ENCODE data around the gene FAM185A. TPM values are rescaled to one million over a fixed set of nuclear protein-coding genes. Genes with fewer than 3 reads are reported as not detected.

The FAM185A gene
- total RNA-seq, 1 experiment from 2014 or later: 12.8 TPM

DNA sequence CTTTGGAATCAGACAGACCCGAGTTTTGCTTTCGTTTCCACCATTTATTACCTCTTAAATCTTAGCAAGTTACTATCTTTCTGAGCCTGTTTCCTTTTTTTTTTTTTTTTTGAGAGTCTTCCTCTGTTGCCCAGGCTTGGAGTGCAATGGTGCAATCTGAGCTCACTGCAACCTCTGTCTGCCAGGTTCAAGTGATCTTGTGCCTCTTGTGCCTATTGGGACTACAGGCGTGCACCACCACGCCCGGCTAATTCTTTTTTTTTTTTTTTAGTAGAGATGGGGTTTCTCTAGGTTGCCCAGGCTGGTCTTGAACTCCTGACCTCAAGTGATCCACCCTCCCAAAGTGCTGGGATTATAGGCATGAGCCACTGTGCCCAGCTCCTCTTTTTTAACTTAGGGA lies 84.5 kb downstream of the FAM185A start:
- Histone ChIP-seq H3K4me1 (ENCODE audit: insufficient read depth, low read length) (peaks cover 31% of the 10 kb centered on the region), H3K9me2 (replicated peaks; ENCODE audit: low read length) (no peaks in the 10 kb centered on the region), H3K36me3 (ENCODE audit: low read depth, low read length) (no peaks in the 10 kb centered on the region), H3K9ac (ENCODE audit: low read length) (no peak overlapping the region), H3K4me3 (ENCODE audit: low read length) (no peak overlapping the region), H3K4me2 (ENCODE audit: low read length) (no peak overlapping the region), H3K9me3 (ENCODE audit: low read length) (no peaks in the 10 kb centered on the region), H4K20me1 (ENCODE audit: low read length) (no peaks in the 10 kb centered on the region), H3F3A (ENCODE audit: low read length, unreplicated experiment) (no peaks in the 10 kb centered on the region), H3K27ac (ENCODE audit: low read length) (no peak overlapping the region), H3K79me2 (ENCODE audit: low read length) (no peaks in the 10 kb centered on the region), H2AFZ (ENCODE audit: low read length) (no peak overlapping the region), H3K27me3 (ENCODE audit: low read length) (no peaks in the 10 kb centered on the region)
- TF ChIP-seq EZH2phosphoT487 (IDR thresholded peaks at IDR 0.05; ENCODE audit: borderline replicate concordance, low read length): no peak
- TF ChIP-seq EZH2 (IDR thresholded peaks at IDR 0.05; ENCODE audit: low read length, unreplicated experiment): no peak
- TF ChIP-seq, protein P1, sequence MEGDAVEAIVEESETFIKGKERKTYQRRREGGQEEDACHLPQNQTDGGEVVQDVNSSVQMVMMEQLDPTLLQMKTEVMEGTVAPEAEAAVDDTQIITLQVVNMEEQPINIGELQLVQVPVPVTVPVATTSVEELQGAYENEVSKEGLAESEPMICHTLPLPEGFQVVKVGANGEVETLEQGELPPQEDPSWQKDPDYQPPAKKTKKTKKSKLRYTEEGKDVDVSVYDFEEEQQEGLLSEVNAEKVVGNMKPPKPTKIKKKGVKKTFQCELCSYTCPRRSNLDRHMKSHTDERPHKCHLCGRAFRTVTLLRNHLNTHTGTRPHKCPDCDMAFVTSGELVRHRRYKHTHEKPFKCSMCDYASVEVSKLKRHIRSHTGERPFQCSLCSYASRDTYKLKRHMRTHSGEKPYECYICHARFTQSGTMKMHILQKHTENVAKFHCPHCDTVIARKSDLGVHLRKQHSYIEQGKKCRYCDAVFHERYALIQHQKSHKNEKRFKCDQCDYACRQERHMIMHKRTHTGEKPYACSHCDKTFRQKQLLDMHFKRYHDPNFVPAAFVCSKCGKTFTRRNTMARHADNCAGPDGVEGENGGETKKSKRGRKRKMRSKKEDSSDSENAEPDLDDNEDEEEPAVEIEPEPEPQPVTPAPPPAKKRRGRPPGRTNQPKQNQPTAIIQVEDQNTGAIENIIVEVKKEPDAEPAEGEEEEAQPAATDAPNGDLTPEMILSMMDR (conservative IDR thresholded peaks at IDR 0.05; ENCODE audit: low read depth, low read length): no peak
- DNase-seq (no peak), ATAC-seq (no peak)
- ChIA-PET POLR2A (ENCODE audit: unreplicated experiment) (no interaction called here), CTCF (no interaction called here)
- no TSS peak for BruUV-seq (replicated peaks)
- intact Hi-C loops (cut with micrococcal nuclease): no loop called here

DNA sequence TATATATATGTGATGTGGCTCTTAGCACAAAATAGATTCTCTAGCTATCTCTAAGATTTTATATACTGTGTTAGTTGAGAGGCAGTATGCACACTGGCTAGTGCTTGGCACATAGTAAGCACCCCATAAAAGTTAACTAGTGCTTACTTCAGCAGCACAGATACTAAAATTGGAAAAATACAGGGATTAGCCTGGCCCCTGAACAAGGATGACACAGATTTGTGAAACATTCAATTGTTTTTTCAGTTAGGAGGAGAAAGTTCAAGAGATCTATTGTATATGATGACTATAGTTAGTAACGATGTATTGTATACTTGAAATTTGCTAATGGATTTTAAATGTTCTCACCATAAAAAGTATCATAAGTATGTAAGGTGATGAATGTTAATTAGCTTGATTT lies 85.7 kb downstream of the FAM185A start:
- POLR2A ChIA-PET (ENCODE audit: unreplicated experiment): no interaction called here
- Histone ChIP-seq H3K9ac (ENCODE audit: low read length) (no peak overlapping the region), H3K79me2 (ENCODE audit: low read length) (no peaks in the 10 kb centered on the region), H3K27ac (ENCODE audit: low read length) (peak overlapping the region; percentile 58), H3K9me3 (ENCODE audit: low read length) (no peaks in the 10 kb centered on the region), H3K4me3 (ENCODE audit: low read length) (no peak overlapping the region), H3K9me2 (replicated peaks; ENCODE audit: low read length) (no peaks in the 10 kb centered on the region), H3K27me3 (ENCODE audit: low read length) (no peaks in the 10 kb centered on the region), H3K36me3 (ENCODE audit: low read depth, low read length) (no peaks in the 10 kb centered on the region), H3K4me2 (ENCODE audit: low read length) (peak overlapping the region; percentile 63), H2AFZ (ENCODE audit: low read length) (no peak overlapping the region), H4K20me1 (ENCODE audit: low read length) (no peaks in the 10 kb centered on the region), H3F3A (ENCODE audit: low read length, unreplicated experiment) (no peaks in the 10 kb centered on the region), H3K4me1 (ENCODE audit: insufficient read depth, low read length) (peaks cover 31% of the 10 kb centered on the region)
- no TSS peak for BruUV-seq (replicated peaks)
- ATAC-seq: peak; percentile 29
- peak; percentile 33 for DNase-seq
- CTCF ChIA-PET: no interaction called here
- intact Hi-C loops (cut with micrococcal nuclease): no loop called here
- no peak for TF ChIP-seq EZH2 (IDR thresholded peaks at IDR 0.05; ENCODE audit: low read length, unreplicated experiment)
- TF ChIP-seq EZH2phosphoT487 (IDR thresholded peaks at IDR 0.05; ENCODE audit: borderline replicate concordance, low read length): no peak
- TF ChIP-seq, protein P1 (conservative IDR thresholded peaks at IDR 0.05; ENCODE audit: low read depth, low read length): no peak

DNA sequence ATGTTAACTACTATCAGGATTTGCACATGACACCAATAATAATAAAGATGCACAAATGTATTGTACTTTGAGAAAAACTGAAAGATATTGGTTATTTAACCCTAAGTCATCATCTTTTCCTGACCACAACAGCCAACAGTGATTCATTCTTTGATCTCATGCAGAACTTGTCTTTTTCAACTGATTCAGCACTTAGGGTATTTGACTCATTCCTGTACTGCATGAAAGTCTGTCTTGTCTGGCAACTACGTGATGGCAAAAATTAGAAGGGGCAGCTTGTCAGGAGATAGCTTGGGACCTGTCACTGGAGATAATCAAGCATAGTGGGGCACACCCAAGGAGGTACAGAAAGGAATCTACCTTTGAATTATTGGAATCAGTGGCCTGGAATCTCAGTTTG lies 86.2 kb downstream of the FAM185A start:
- Histone ChIP-seq H2AFZ (ENCODE audit: low read length) (no peak overlapping the region), H3K9me3 (ENCODE audit: low read length) (no peaks in the 10 kb centered on the region), H3K27ac (ENCODE audit: low read length) (peak overlapping the region; percentile 58), H3K9ac (ENCODE audit: low read length) (no peak overlapping the region), H3K4me3 (ENCODE audit: low read length) (peak overlapping the region; percentile 41; the same call in 1 of the 2 replicates), H3F3A (ENCODE audit: low read length, unreplicated experiment) (no peaks in the 10 kb centered on the region), H3K79me2 (ENCODE audit: low read length) (no peaks in the 10 kb centered on the region), H3K36me3 (ENCODE audit: low read depth, low read length) (no peaks in the 10 kb centered on the region), H3K9me2 (replicated peaks; ENCODE audit: low read length) (no peaks in the 10 kb centered on the region), H3K27me3 (ENCODE audit: low read length) (no peaks in the 10 kb centered on the region), H4K20me1 (ENCODE audit: low read length) (no peaks in the 10 kb centered on the region), H3K4me2 (ENCODE audit: low read length) (peak overlapping the region; percentile 81), H3K4me1 (ENCODE audit: insufficient read depth, low read length) (peaks cover 34% of the 10 kb centered on the region)
- ATAC-seq (peak; percentile 87), DNase-seq (peak; percentile 81)
- TF ChIP-seq EZH2phosphoT487 (IDR thresholded peaks at IDR 0.05; ENCODE audit: borderline replicate concordance, low read length) (no peak), EZH2 (IDR thresholded peaks at IDR 0.05; ENCODE audit: low read length, unreplicated experiment) (no peak)
- TF ChIP-seq, protein P1 (conservative IDR thresholded peaks at IDR 0.05; ENCODE audit: low read depth, low read length): no peak
- no TSS peak for BruUV-seq (replicated peaks)
- ChIA-PET CTCF (no interaction called here), POLR2A (ENCODE audit: unreplicated experiment) (no interaction called here)
- intact Hi-C loops (cut with micrococcal nuclease): loop anchor here (1.0 to 5.0 kb wide), 2 partner anchors 21 to 37 kb away; no protein-coding TSS in a partner anchor
